DMS53 treated with DMSO at 0.1 percent for 48 hours (cell line): Measurements from ENCODE around the gene HIPK3.
"Not testable (repeated sequence)": the region's sequence is repeated elsewhere in the genome, so short reads cannot be mapped to it uniquely, and the experiment has no call there.

Source experiments
- DNase-seq: peaks from one replicate; lab custom pipeline; 2025; ENCODE audit not compliant: unreplicated experiment; lab: John Stamatoyannopoulos, UW

The HIPK3 gene

GRCh38 chr11:33296695-33297094 is 39.5 kb downstream of the HIPK3 start:
- DNase-seq: no peak

- DNase-seq: no peak
Measured at GRCh38 chr11:33303541-33303940, 46.4 kb downstream of the HIPK3 start.

GRCh38 chr11:33306821-33307220 is 49.6 kb downstream of the HIPK3 start:
- not testable (repeated sequence) for DNase-seq

- DNase-seq: no peak
Measured at GRCh38 chr11:33307984-33308383, 50.8 kb downstream of the HIPK3 start.

- no peak for DNase-seq
Measured at GRCh38 chr11:33309118-33309517, 51.9 kb downstream of the HIPK3 start.

- DNase-seq: no peak
Measured at GRCh38 chr11:33310720-33311500, 53.7 kb downstream of the HIPK3 start.

GRCh38 chr11:33311680-33312079 is 54.5 kb downstream of the HIPK3 start:
- no peak for DNase-seq

- DNase-seq: no peak
Measured at GRCh38 chr11:33315822-33316221, 58.6 kb downstream of the HIPK3 start.

GRCh38 chr11:33317662-33318061 is 60.5 kb downstream of the HIPK3 start:
- DNase-seq: no peak

GRCh38 chr11:33320016-33320813 is 63.0 kb downstream of the HIPK3 start:
- no peak for DNase-seq

GRCh38 chr11:33320814-33321330 is 63.7 kb downstream of the HIPK3 start:
- DNase-seq: no peak

GRCh38 chr11:33321422-33321821 is 64.2 kb downstream of the HIPK3 start:
- no peak for DNase-seq

- no peak for DNase-seq
Measured at GRCh38 chr11:33323421-33323820, 66.2 kb downstream of the HIPK3 start.

- no peak for DNase-seq
Measured at GRCh38 chr11:33324302-33324985, 67.3 kb downstream of the HIPK3 start.

- no peak for DNase-seq
Measured at GRCh38 chr11:33325451-33325850, 68.3 kb downstream of the HIPK3 start.

GRCh38 chr11:33329705-33330329 is 72.6 kb downstream of the HIPK3 start:
- DNase-seq: peak; percentile 31

- no peak for DNase-seq
Measured at GRCh38 chr11:33333816-33334215, 76.6 kb downstream of the HIPK3 start.

- DNase-seq: no peak
Measured at GRCh38 chr11:33334627-33335026, 77.4 kb downstream of the HIPK3 start.

- DNase-seq: no peak
Measured at GRCh38 chr11:33339247-33339646, 82.1 kb downstream of the HIPK3 start.

GRCh38 chr11:33344611-33345010 is 87.4 kb downstream of the HIPK3 start:
- no peak for DNase-seq

- DNase-seq: no peak
Measured at GRCh38 chr11:33347490-33348125, 90.4 kb downstream of the HIPK3 start.
